IMR-90 (cell line): ENCODE results near the gene DLX6. TPM values are rescaled to one million over a fixed set of nuclear protein-coding genes. Genes with fewer than 3 reads are reported as not detected.

ENCODE experiments used
- ATAC-seq: fragments of 200-7000 bp; cut with Tn5 transposase; 2 replicates; pipeline ENCODE4 v1.9.1; 2020; ENCODE audit warnings: low read depth, mild to moderate bottlenecking, moderate library complexity
- BruUV-seq: library from RNA; stranded (reverse); fragments of 400-500 nt; replicated peaks from 2 replicates; lab custom pipeline; 2021; lab: Mats Ljungman, UMichigan
- CTCF ChIA-PET: fragments of 300-600 bp; formaldehyde crosslinking; extraction: SDS; loops from one replicate; lab custom pipeline; 2021; ENCODE audit warnings: antibody characterized with exemption; lab: Yijun Ruan, JAX
- POLR2A ChIA-PET: fragments of 300-600 bp; sonication (Branson Sonifier 250); formaldehyde crosslinking; loops from one replicate; lab custom pipeline; 2022; ENCODE audit warnings: antibody characterized with exemption; ENCODE audit not compliant: unreplicated experiment; lab: Charles Lee
- DNase-seq: peaks from one replicate; pipeline ENCODE4 v3.0.0; 2013
- H2AFZ ChIP-seq: replicated peaks from 2 replicates; pipeline ENCODE3; 2013; ENCODE audit warnings: low read length, mild to moderate bottlenecking; ENCODE audit not compliant: poor library complexity
- H2AK5ac ChIP-seq: 2 replicates; pipeline ENCODE4 v1.6.1; 2013; ENCODE audit warnings: low read depth, low read length, inconsistent platforms
- H2AK9ac ChIP-seq: replicated peaks from 2 replicates; pipeline ENCODE3; 2013; ENCODE audit warnings: mild to moderate bottlenecking, low read depth, low read length, moderate library complexity; ENCODE audit not compliant: poor library complexity
- H2BK120ac ChIP-seq: 2 replicates; pipeline ENCODE4 v1.6.1; 2013; ENCODE audit warnings: low read depth, low read length, inconsistent platforms
- H2BK15ac ChIP-seq: 3 replicates; pipeline ENCODE4 v1.6.1; 2013; ENCODE audit warnings: low read depth, low read length, inconsistent platforms
- H2BK20ac ChIP-seq: 2 replicates; pipeline ENCODE4 v1.6.1; 2013; ENCODE audit warnings: low read depth, mild to moderate bottlenecking, inconsistent platforms, low read length, moderate library complexity
- H2BK5ac ChIP-seq: 2 replicates; pipeline ENCODE4 v1.6.1; 2013; ENCODE audit warnings: mild to moderate bottlenecking, low read depth, low read length, inconsistent platforms; ENCODE audit not compliant: poor library complexity, severe bottlenecking
- H3K14ac ChIP-seq: replicated peaks from 2 replicates; pipeline ENCODE4 v1.6.1; 2013; ENCODE audit warnings: low read depth, low read length, inconsistent platforms
- H3K18ac ChIP-seq: 2 replicates; pipeline ENCODE4 v1.6.1; 2013; ENCODE audit warnings: low read depth, low read length, control low read depth
- H3K23ac ChIP-seq: 2 replicates; pipeline ENCODE4 v1.6.1; 2013; ENCODE audit warnings: low read depth, low read length, inconsistent platforms
- H3K27ac ChIP-seq: 2 replicates; pipeline ENCODE4 v1.5.1; 2013; ENCODE audit warnings: mild to moderate bottlenecking, control low read depth, low read length; ENCODE audit not compliant: insufficient read depth
- H3K27me3 ChIP-seq: 2 replicates; pipeline ENCODE4 v1.6.1; 2013; ENCODE audit warnings: low read length; ENCODE audit not compliant: control insufficient read depth, insufficient read depth
- H3K36me3 ChIP-seq: 2 replicates; pipeline ENCODE4 v1.6.1; 2013; ENCODE audit warnings: low read length, mixed read lengths; ENCODE audit not compliant: control insufficient read depth, insufficient read depth
- H3K4ac ChIP-seq: 2 replicates; pipeline ENCODE4 v1.6.1; 2013; ENCODE audit warnings: low read depth, low read length, inconsistent platforms
- H3K4me1 ChIP-seq: 2 replicates; pipeline ENCODE4 v1.6.1; 2013; ENCODE audit warnings: low read length, mixed read lengths; ENCODE audit not compliant: control insufficient read depth, insufficient read depth
- H3K4me2 ChIP-seq: 2 replicates; pipeline ENCODE4 v1.6.1; 2013; ENCODE audit warnings: low read depth, mild to moderate bottlenecking, control low read depth, low read length, moderate library complexity
- H3K4me3 ChIP-seq: 2 replicates; pipeline ENCODE4 v1.5.1; 2013; ENCODE audit warnings: low read depth, mild to moderate bottlenecking, control low read depth, low read length, moderate library complexity; ENCODE audit not compliant: insufficient read depth
- H3K56ac ChIP-seq: 2 replicates; pipeline ENCODE4 v1.6.1; 2013; ENCODE audit warnings: low read length, inconsistent platforms; ENCODE audit not compliant: insufficient read depth; ENCODE audit errors: extremely low read depth
- H3K79me1 ChIP-seq, 2 experiments: 2 replicates each; pipeline ENCODE4 v1.6.1; 2013; ENCODE audit warnings: low read length in 2 of 2, inconsistent platforms in 1 of 2, low read depth in 1 of 2
- H3K9ac ChIP-seq: 2 replicates; pipeline ENCODE4 v1.6.1; 2013; ENCODE audit warnings: low read depth, low read length, control low read depth
- H3K9me1 ChIP-seq: 2 replicates; pipeline ENCODE4 v1.6.1; 2013; ENCODE audit warnings: low read length, inconsistent platforms; ENCODE audit not compliant: insufficient read depth
- H3K9me3 ChIP-seq: 2 replicates; pipeline ENCODE4 v1.6.1; 2013; ENCODE audit warnings: low read length; ENCODE audit not compliant: control insufficient read depth, insufficient read depth
- H4K20me1 ChIP-seq: 2 replicates; pipeline ENCODE4 v1.6.1; 2013; ENCODE audit warnings: low read length, inconsistent platforms; ENCODE audit not compliant: insufficient read depth
- H4K5ac ChIP-seq: 2 replicates; pipeline ENCODE4 v1.6.1; 2013; ENCODE audit warnings: mild to moderate bottlenecking, low read depth, low read length, control low read depth
- H4K8ac ChIP-seq, 2 experiments: 2 replicates each; pipeline ENCODE4 v1.6.1; 2013; ENCODE audit warnings: low read depth in 2 of 2, low read length in 2 of 2, control low read depth in 1 of 2, inconsistent platforms in 1 of 2
- H4K91ac ChIP-seq: 2 replicates; pipeline ENCODE4 v1.6.1; 2013; ENCODE audit warnings: low read depth, low read length, inconsistent platforms; ENCODE audit not compliant: insufficient read depth
- BHLHE40 ChIP-seq: fragments of 150-350 bp; IDR thresholded peaks from 2 replicates; pipeline ENCODE4 v1.6.1; 2016; ENCODE audit warnings: mild to moderate bottlenecking, low read depth, low read length
- CEBPB ChIP-seq: IDR thresholded peaks from 2 replicates; pipeline ENCODE4 v1.6.1; 2012; ENCODE audit warnings: low read depth, low read length, improper control_type of control experiment
- FOS ChIP-seq: fragments of 150-350 bp; IDR thresholded peaks from 2 replicates; pipeline ENCODE4 v1.6.1; 2016; ENCODE audit warnings: low read depth, low read length
- MAFK ChIP-seq: IDR thresholded peaks from 2 replicates; pipeline ENCODE4 v1.6.1; 2012; ENCODE audit warnings: low read depth, low read length, improper control_type of control experiment
- MAZ ChIP-seq: IDR thresholded peaks from 2 replicates; pipeline ENCODE4 v1.6.1; 2012; ENCODE audit warnings: low read depth, mild to moderate bottlenecking, low read length, improper control_type of control experiment, moderate library complexity, borderline replicate concordance
- MXI1 ChIP-seq: IDR thresholded peaks from 2 replicates; pipeline ENCODE4 v1.6.1; 2012; ENCODE audit warnings: low read depth, mild to moderate bottlenecking, low read length, moderate library complexity, borderline replicate concordance
- NFE2L2 ChIP-seq: fragments of 150-350 bp; IDR thresholded peaks from 2 replicates; pipeline ENCODE4 v1.6.1; 2016; ENCODE audit warnings: low read depth, mild to moderate bottlenecking, low read length
- RAD21 ChIP-seq: IDR thresholded peaks from 2 replicates; pipeline ENCODE4 v1.6.1; 2012; ENCODE audit warnings: low read length, improper control_type of control experiment
- RCOR1 ChIP-seq: IDR thresholded peaks from 2 replicates; pipeline ENCODE4 v1.6.1; 2012; ENCODE audit warnings: mild to moderate bottlenecking, low read length, improper control_type of control experiment; ENCODE audit not compliant: insufficient replicate concordance
- RFX5 ChIP-seq: IDR thresholded peaks from 2 replicates; pipeline ENCODE4 v1.8.0; 2012; ENCODE audit warnings: low read depth, mild to moderate bottlenecking, low read length, moderate library complexity
- SMC3 ChIP-seq: fragments of 150-350 bp; IDR thresholded peaks from 2 replicates; pipeline ENCODE4 v1.6.1; 2016; ENCODE audit warnings: low read depth, mild to moderate bottlenecking, antibody characterized with exemption, low read length, moderate library complexity
- WGBS, 2 experiments: methylation state at CpG; one replicate each; pipeline versions ENCODE4 v1.1.5 to v1.1.7; 2013; ENCODE audit warnings: missing lambda C conversion rate in 2 of 2; ENCODE audit not compliant: insufficient read length in 1 of 2; ENCODE audit errors: extremely low coverage in 2 of 2; 5-methylcytosine and 5-hydroxymethylcytosine counted together
- dilution Hi-C: fragments of 300-500 bp; cut with HindIII; formaldehyde crosslinking; loops from one replicate; pipeline ENCODE4 v1.14.3; 2018; ENCODE audit warnings: low sequenced_read_pairs; ENCODE audit not compliant: unreplicated experiment
- in situ Hi-C: fragments of 300-500 bp; cut with MboI; formaldehyde crosslinking; loops from 3 replicates; pipeline ENCODE4 v1.14.3; 2019; ENCODE audit warnings: low sequenced_read_pairs, inconsistent platforms, mixed read lengths
- intact Hi-C: fragments of 100-400 bp; cut with micrococcal nuclease; formaldehyde crosslinking; loops from 2 replicates; pipeline ENCODE4 v1.10.0; 2022
- polyA plus RNA-seq, 3 experiments: library from polyadenylated mRNA; depleted of rRNA; stranded (reverse); fragments of >200 nt; gene quantifications; 2 replicates each; pipeline ENCODE4 v1.2.3, GENCODE V29; 2012; ENCODE audit warnings: low replicate concordance in 1 of 3
- total RNA-seq: library from RNA; depleted of rRNA; stranded (reverse); fragments of >200 nt; gene quantifications from 2 replicates; pipeline ENCODE4 v1.2.3, GENCODE V29; 2012
- TF ChIP-seq, protein P1 (sequence below): conservative IDR thresholded peaks from 2 replicates; pipeline ENCODE4 v1.5.1; 2012; ENCODE audit warnings: mild to moderate bottlenecking, low read depth, low read length, improper control_type of control experiment
- TF ChIP-seq, protein P2 (sequence below): fragments of 150-350 bp; IDR thresholded peaks from 2 replicates; pipeline ENCODE4 v1.6.1; 2016; ENCODE audit warnings: low read depth, mild to moderate bottlenecking, low read length, moderate library complexity, borderline replicate concordance
- TF ChIP-seq, protein P3 (sequence below): fragments of 150-350 bp; IDR thresholded peaks from 2 replicates; pipeline ENCODE4 v1.6.1; 2017; ENCODE audit warnings: mild to moderate bottlenecking, antibody characterized with exemption, low read length, low read depth

Gene DLX6
- total and polyA plus RNA-seq, 2 of the 4 experiments (the other 2 are of a cell fraction): not detected

DNA sequence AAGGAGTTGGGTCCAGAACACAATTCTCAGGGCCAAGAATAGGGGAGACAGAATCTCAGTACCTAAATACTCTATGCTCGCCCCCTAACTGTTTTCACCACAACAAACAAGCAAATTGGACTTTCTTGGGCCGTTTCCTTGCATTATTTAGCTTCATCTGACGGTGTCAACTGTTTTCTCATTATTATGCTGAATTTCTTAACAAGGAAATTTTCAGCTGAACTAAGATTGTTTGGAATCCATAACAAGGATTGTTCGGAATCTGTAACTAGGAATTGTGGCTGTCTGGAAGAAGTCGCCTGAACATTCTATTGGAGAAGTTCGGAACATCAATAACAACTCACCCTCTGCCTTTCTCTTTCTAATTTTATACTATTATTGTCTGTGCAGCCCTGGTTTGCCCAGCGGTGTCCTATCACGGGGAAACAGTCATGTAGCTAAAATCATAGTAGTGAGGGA, 15.5 kb upstream of the DLX6 start:
- ChIA-PET CTCF (no interaction called here), POLR2A (no interaction called here)
- no peaks in the 10 kb centered on the region for H3K79me1 ChIP-seq
- H3K9me1 ChIP-seq: no peaks in the 10 kb centered on the region
- no peak overlapping the region for H3K9ac ChIP-seq
- H3K9me3 ChIP-seq: peaks cover 11% of the 10 kb centered on the region
- no peak overlapping the region for H2BK20ac ChIP-seq
- dilution Hi-C loops (no loop called here), in situ Hi-C loops (no loop called here), intact Hi-C loops (no loop called here)
- H2BK5ac ChIP-seq: no peak overlapping the region
- no peaks in the 10 kb centered on the region for H3K4me1 ChIP-seq
- H3K14ac ChIP-seq: no peak overlapping the region
- no peak overlapping the region for H3K27ac ChIP-seq
- no peak overlapping the region for H3K18ac ChIP-seq
- H3K4ac ChIP-seq: no peak overlapping the region
- peaks cover 35% of the 10 kb centered on the region for H3K27me3 ChIP-seq
- H2AK9ac ChIP-seq: no peak overlapping the region
- no peak overlapping the region for H2BK15ac ChIP-seq
- TF ChIP-seq MAZ (no peak), RCOR1 (no peak), MAFK (no peak), RFX5 (no peak), MXI1 (no peak), BHLHE40 (no peak), NFE2L2 (no peak), CEBPB (no peak), FOS (no peak), SMC3 (no peak), RAD21 (no peak)
- TF ChIP-seq, protein P1, sequence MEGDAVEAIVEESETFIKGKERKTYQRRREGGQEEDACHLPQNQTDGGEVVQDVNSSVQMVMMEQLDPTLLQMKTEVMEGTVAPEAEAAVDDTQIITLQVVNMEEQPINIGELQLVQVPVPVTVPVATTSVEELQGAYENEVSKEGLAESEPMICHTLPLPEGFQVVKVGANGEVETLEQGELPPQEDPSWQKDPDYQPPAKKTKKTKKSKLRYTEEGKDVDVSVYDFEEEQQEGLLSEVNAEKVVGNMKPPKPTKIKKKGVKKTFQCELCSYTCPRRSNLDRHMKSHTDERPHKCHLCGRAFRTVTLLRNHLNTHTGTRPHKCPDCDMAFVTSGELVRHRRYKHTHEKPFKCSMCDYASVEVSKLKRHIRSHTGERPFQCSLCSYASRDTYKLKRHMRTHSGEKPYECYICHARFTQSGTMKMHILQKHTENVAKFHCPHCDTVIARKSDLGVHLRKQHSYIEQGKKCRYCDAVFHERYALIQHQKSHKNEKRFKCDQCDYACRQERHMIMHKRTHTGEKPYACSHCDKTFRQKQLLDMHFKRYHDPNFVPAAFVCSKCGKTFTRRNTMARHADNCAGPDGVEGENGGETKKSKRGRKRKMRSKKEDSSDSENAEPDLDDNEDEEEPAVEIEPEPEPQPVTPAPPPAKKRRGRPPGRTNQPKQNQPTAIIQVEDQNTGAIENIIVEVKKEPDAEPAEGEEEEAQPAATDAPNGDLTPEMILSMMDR: no peak
- TF ChIP-seq, protein P2, sequence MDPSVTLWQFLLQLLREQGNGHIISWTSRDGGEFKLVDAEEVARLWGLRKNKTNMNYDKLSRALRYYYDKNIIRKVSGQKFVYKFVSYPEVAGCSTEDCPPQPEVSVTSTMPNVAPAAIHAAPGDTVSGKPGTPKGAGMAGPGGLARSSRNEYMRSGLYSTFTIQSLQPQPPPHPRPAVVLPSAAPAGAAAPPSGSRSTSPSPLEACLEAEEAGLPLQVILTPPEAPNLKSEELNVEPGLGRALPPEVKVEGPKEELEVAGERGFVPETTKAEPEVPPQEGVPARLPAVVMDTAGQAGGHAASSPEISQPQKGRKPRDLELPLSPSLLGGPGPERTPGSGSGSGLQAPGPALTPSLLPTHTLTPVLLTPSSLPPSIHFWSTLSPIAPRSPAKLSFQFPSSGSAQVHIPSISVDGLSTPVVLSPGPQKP: no peak
- TF ChIP-seq, protein P3, sequence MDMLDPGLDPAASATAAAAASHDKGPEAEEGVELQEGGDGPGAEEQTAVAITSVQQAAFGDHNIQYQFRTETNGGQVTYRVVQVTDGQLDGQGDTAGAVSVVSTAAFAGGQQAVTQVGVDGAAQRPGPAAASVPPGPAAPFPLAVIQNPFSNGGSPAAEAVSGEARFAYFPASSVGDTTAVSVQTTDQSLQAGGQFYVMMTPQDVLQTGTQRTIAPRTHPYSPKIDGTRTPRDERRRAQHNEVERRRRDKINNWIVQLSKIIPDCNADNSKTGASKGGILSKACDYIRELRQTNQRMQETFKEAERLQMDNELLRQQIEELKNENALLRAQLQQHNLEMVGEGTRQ: no peak
- H3K56ac ChIP-seq: no peak overlapping the region
- no peak overlapping the region for H4K5ac ChIP-seq
- H4K20me1 ChIP-seq: no peaks in the 10 kb centered on the region
- no TSS peak for BruUV-seq
- DNase-seq (no peak), ATAC-seq (no peak)
- H4K8ac ChIP-seq: no peak overlapping the region
- H3K23ac ChIP-seq: no peak overlapping the region
- H3K36me3 ChIP-seq: no peaks in the 10 kb centered on the region
- H4K91ac ChIP-seq: no peak overlapping the region
- no peak overlapping the region for H3K4me2 ChIP-seq
- WGBS, 2 experiments: no CpG with 5 or more reads among the region's 8 CpGs
- no peak overlapping the region for H2AK5ac ChIP-seq
- H2AFZ ChIP-seq: no peak overlapping the region
- H2BK120ac ChIP-seq: no peak overlapping the region
- H3K4me3 ChIP-seq: no peak overlapping the region
